Activated CD8-positive, alpha-beta T cell treated with anti-CD3 and anti-CD28 coated beads, Interleukin-2, amount 10 ng/mL, durations not matched to agents 7 days and 5 days (primary cell): ENCODE results near the gene LBHD1. TPM values are rescaled to one million over a fixed set of nuclear protein-coding genes. Genes with fewer than 3 reads are reported as not detected.

Experiments used
- ATAC-seq: fragments of 150-1000 bp; cut with Tn5 transposase; one replicate; pipeline ENCODE4 v1.10.0; 2021; ENCODE audit warnings: moderate library complexity
- CTCF ChIA-PET: fragments of 350-600 bp; sonication (Branson Sonifier 250); formaldehyde crosslinking; loops from one replicate; lab custom pipeline; 2021; ENCODE audit warnings: antibody characterized with exemption; lab: Charles Lee
- POLR2A ChIA-PET: fragments of 350-600 bp; sonication (Branson Sonifier 250); formaldehyde crosslinking; loops from one replicate; lab custom pipeline; 2021; ENCODE audit warnings: antibody characterized with exemption; lab: Charles Lee
- DNase-seq: peaks from one replicate; pipeline ENCODE4 v3.0.0-alpha.2; 2020
- H3K27ac Mint-ChIP-seq: one replicate; pipeline ENCODE4 v1.8.0; 2021; ENCODE audit warnings: mild to moderate bottlenecking, mixed read lengths
- H3K27me3 Mint-ChIP-seq: one replicate; pipeline ENCODE4 v1.8.0; 2021; ENCODE audit warnings: low read depth, mixed read lengths
- H3K36me3 Mint-ChIP-seq: one replicate; pipeline ENCODE4 v1.8.0; 2021; ENCODE audit warnings: low read depth, mixed read lengths
- H3K4me1 Mint-ChIP-seq: one replicate; pipeline ENCODE4 v1.8.0; 2021; ENCODE audit warnings: low read depth, mixed read lengths
- H3K4me3 Mint-ChIP-seq: one replicate; pipeline ENCODE4 v1.8.0; 2021; ENCODE audit warnings: mild to moderate bottlenecking, mixed read lengths
- H3K9me3 Mint-ChIP-seq: one replicate; pipeline ENCODE4 v1.8.0; 2022; ENCODE audit warnings: mixed read lengths; ENCODE audit not compliant: insufficient read depth
- total RNA-seq, 2 experiments: library from RNA; stranded (reverse); gene quantifications; one replicate each; pipeline ENCODE4 v1.2.3, GENCODE V29; 2021

Gene LBHD1
- 10 to 100 TPM; 22.3 to 25.0 TPM for total RNA-seq

DNA sequence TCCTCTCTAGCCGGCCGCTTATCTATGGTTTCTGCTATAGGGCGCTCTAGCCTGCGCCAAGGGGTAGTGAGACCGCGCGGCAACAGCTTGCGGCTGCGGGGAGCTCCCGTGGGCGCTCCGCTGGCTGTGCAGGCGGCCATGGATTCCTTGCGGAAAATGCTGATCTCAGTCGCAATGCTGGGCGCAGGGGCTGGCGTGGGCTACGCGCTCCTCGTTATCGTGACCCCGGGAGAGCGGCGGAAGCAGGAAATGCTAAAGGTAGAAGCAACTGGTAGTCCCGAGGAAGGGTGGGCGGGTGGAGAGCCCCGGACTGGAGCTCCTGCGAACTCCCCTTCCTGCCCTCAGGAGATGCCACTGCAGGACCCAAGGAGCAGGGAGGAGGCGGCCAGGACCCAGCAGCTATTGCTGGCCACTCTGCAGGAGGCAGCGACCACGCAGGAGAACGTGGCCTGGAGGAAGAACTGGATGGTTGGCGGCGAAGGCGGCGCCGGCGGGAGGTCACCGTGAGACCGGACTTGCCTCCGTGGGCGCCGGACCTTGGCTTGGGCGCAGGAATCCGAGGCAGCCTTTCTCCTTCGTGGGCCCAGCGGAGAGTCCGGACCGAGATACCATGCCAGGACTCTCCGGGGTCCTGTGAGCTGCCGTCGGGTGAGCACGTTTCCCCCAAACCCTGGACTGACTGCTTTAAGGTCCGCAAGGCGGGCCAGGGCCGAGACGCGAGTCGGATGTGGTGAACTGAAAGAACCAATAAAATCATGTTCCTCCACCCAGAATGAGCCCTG is at the start of gene LBHD1, which contains the start of gene UQCC3:
TSS of gene LBHD1 (minus strand) at position 660 of the 782 bp plus-strand sequence. CDS start 2,236 bp downstream, outside the sequence.
TSS of gene UQCC3 (plus strand) at position 66 of the 782 bp plus-strand sequence. CDS start at position 139, 73 bp downstream.
- Mint-ChIP-seq H3K4me1 (peaks cover 67% of the 10 kb centered on the region), H3K9me3 (no peaks in the 10 kb centered on the region), H3K27me3 (no peaks in the 10 kb centered on the region), H3K4me3 (peak within 1 kb of the TSS; percentile 99), H3K36me3 (peaks cover 61% of the 10 kb centered on the region), H3K27ac (peak within 1 kb of the TSS; percentile 99)
- ATAC-seq (peak; percentile 85), DNase-seq (peak; percentile 81)
- ChIA-PET CTCF (interaction anchor here (0.9 to 3.5 kb wide), 10 partner anchors 9 to 115 kb away, joined by 3 to 13 read pairs (median 6); partner anchors contain the start of genes EML3, LRRN4CL, TAF6L and TUT1), POLR2A (interaction anchor here (0.6 to 6.0 kb wide), 34 partner anchors 9 to 214 kb away, joined by 3 to 39 read pairs (median 5); partner anchors contain the start of genes B3GAT3, BSCL2, EEF1G and EML3)

DNA sequence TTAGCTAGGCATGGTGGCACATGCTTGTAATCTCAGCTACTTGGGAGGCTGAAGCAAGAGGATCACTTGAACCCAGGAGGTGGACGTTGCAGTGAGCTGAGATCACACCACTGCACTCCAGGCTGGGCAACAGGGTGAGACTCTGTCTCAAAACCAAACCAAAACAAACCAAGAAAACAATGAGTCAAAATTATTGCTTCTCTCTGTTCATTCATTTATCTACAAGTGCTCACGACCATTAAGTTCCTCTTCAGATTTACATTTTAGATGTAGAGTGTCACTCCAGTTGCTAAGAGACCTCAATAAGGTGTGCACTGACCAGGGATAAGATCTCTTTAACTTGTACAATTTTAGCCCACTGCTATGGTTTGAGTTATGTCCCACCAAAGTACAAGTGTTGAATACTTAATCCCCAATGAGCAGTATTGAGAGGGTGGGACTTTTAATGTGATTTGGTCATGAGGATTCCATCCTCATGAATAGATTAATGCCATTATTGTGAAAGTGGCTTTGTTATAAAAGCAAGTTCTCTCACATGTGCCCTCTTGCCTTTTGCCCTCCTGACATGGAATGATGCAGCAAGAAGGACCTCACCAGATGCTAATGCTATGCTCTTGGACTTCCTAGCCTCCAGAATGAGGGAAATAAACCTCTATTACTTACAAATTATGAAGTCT is 47.4 kb upstream of the LBHD1 start:
- no peak for DNase-seq
- Mint-ChIP-seq H3K36me3 (peaks cover 94% of the 10 kb centered on the region), H3K27ac (no peak overlapping the region), H3K4me1 (peaks cover 76% of the 10 kb centered on the region), H3K4me3 (no peak overlapping the region), H3K9me3 (no peaks in the 10 kb centered on the region), H3K27me3 (no peaks in the 10 kb centered on the region)
- CTCF ChIA-PET: interaction anchor here (1.0 kb wide), 1 partner anchor 11 kb away, joined by 3 read pairs; no protein-coding TSS in a partner anchor
- ATAC-seq: no peak
- POLR2A ChIA-PET: interaction anchor here (1.1 to 1.3 kb wide), 3 partner anchors 8 to 136 kb away, joined by 3 to 4 read pairs (median 3); partner anchors contain the start of gene HNRNPUL2

DNA sequence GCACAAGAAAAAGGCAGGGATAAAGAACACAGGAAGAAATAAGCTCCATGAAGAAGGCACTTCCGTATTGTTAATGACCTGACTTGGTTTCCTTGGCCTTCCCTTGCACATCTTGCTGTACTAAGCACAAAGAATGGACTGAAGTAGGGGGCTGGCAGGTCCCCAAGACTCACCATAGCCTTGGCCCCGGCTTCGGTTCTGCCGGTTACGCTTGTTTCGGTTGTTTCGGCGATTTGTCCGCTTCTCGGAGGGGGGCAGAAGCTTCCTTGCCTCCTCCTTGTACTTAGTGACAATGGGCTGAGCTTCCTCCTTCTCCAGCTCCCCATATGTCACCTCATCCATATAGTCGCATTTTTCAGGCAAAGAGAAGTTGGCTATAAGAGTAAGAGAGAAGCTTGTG is 44.7 kb upstream of the LBHD1 start:
- no peaks in the 10 kb centered on the region for H3K27me3 Mint-ChIP-seq
- ChIA-PET POLR2A (interaction anchor here (0.9 to 11.7 kb wide), 4 partner anchors 8 to 124 kb away, joined by 3 to 123 read pairs (median 4); partner anchors contain the start of genes C11orf98, CSKMT, HNRNPUL2 and TTC9C), CTCF (interaction anchor here (1.6 kb wide), 2 partner anchors 7 to 10 kb away, joined by 4 to 5 read pairs; partner anchors contain the start of gene HNRNPUL2)
- no peak for ATAC-seq
- H3K4me3 Mint-ChIP-seq: no peak overlapping the region
- H3K4me1 Mint-ChIP-seq: peaks cover 76% of the 10 kb centered on the region
- no peak for DNase-seq
- peaks cover 89% of the 10 kb centered on the region for H3K36me3 Mint-ChIP-seq
- no peaks in the 10 kb centered on the region for H3K9me3 Mint-ChIP-seq
- H3K27ac Mint-ChIP-seq: no peak overlapping the region

DNA sequence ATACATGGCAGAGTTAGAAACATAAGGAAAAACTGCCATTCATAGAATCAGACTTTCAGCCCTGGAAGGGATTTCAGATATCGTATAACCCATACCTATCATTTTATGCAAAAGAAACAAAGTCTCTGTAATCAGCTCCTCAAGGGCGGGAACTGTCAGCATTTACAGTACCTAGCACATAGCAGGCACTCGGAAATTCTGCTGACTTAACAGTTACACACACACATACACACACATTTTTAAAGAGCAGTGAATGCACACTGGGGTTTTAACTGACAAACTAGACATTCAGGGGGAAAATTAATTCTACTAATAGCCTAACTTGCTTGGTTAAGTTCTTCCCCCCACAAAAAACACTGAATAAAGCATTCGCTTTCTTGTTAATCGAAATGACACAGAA is 44.1 kb upstream of the LBHD1 start:
- no peaks in the 10 kb centered on the region for H3K9me3 Mint-ChIP-seq
- no peak overlapping the region for H3K4me3 Mint-ChIP-seq
- POLR2A ChIA-PET: interaction anchor here (0.9 to 11.7 kb wide), 3 partner anchors 10 to 125 kb away, joined by 3 to 123 read pairs (median 4); partner anchors contain the start of genes C11orf98, CSKMT, HNRNPUL2 and TTC9C
- DNase-seq (no peak), ATAC-seq (no peak)
- peaks cover 89% of the 10 kb centered on the region for H3K36me3 Mint-ChIP-seq
- H3K27me3 Mint-ChIP-seq: no peaks in the 10 kb centered on the region
- peak overlapping the region; percentile 40 for H3K27ac Mint-ChIP-seq
- H3K4me1 Mint-ChIP-seq: peaks cover 71% of the 10 kb centered on the region
- CTCF ChIA-PET: interaction anchor here (0.9 to 1.6 kb wide), 3 partner anchors 8 to 163 kb away, joined by 3 to 5 read pairs (median 4); partner anchors contain the start of gene HNRNPUL2

DNA sequence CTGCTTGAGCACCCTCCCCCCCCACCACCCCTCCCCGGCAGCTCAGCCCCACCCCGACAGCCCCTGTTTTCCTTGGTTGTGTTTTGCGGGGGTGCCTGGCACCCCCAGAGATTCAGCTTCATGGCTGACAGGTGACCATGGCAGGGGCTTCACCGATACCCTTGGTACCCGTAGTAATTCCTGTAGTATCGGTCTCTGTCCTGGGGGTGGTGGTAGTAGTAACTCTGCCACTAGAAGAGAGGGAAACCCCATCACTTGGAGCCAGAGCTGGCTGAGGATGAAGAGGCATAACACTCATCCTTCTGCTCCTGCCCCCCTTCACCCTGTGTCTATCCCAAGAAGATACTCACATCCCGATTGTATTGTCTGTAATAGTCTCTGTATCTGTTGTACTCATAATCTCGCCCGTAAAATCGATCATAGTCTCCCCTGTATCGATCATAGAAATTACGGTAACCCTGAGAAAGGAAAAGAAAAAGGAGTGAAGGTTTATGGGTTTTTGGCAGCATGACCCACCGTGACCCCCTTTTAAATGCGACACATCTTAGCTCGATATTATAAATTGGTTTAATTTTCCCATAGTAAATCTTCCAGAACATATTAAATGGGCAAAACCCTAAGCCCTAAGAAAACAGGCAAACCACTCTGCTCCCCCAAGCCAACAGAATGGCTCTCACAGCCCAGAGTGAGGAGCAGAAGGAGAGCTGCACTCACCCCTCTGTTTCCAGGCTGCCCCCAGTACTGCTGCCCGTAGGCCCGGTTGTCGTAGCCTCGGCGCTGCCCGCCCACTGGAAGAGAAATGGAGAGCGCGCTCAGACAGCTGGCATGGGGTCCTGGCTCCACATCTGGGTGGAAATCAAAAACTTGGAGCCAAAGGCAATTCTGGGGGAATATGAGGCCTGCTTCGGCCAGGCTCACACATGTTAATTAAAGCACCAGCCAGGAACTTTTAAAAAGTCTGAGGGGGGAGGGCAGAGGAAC is 43.4 kb upstream of the LBHD1 start:
- CTCF ChIA-PET: interaction anchor here (0.9 to 1.6 kb wide), 3 partner anchors 9 to 163 kb away, joined by 3 to 4 read pairs (median 3); partner anchors contain the start of gene HNRNPUL2
- POLR2A ChIA-PET: interaction anchor here (0.9 to 11.7 kb wide), 3 partner anchors 11 to 51 kb away, joined by 3 to 123 read pairs (median 3); partner anchors contain the start of genes C11orf98, HNRNPUL2 and TTC9C
- Mint-ChIP-seq H3K36me3 (peaks cover 88% of the 10 kb centered on the region), H3K4me3 (no peak overlapping the region), H3K9me3 (no peaks in the 10 kb centered on the region), H3K27ac (peak overlapping the region; percentile 78), H3K27me3 (no peaks in the 10 kb centered on the region), H3K4me1 (peaks cover 70% of the 10 kb centered on the region)
- ATAC-seq (no peak), DNase-seq (no peak)

DNA sequence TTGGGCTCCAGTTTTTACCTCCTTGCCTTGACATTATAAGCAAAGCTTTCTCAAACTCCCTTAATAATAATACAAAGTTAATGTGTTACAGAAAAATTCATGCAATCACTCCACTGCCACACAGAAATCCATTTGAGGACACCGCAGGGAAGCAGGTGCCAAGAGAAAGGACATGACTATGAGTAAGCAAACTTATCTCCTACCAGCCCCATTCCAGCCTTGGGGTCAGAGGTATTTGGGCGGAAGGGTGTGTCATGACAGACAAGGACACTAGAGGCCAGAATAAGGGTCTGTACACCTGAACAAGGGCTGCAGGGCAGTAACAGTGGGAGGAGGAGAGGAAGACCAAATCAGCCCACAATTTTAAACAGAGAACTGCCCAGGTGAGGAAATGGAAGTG is 41.3 kb upstream of the LBHD1 start:
- ChIA-PET POLR2A (interaction anchor here (1.1 to 11.7 kb wide), 4 partner anchors 13 to 142 kb away, joined by 3 to 123 read pairs (median 6); partner anchors contain the start of genes GANAB, HNRNPUL2 and TTC9C), CTCF (interaction anchor here (0.9 to 1.1 kb wide), 2 partner anchors 24 to 33 kb away, joined by 3 to 5 read pairs; no protein-coding TSS in a partner anchor)
- ATAC-seq: no peak
- H3K4me3 Mint-ChIP-seq: peak overlapping the region; percentile 39
- H3K36me3 Mint-ChIP-seq: peaks cover 79% of the 10 kb centered on the region
- peaks cover 77% of the 10 kb centered on the region for H3K4me1 Mint-ChIP-seq
- peak overlapping the region; percentile 79 for H3K27ac Mint-ChIP-seq
- no peaks in the 10 kb centered on the region for H3K27me3 Mint-ChIP-seq
- DNase-seq: no peak
- no peaks in the 10 kb centered on the region for H3K9me3 Mint-ChIP-seq

DNA sequence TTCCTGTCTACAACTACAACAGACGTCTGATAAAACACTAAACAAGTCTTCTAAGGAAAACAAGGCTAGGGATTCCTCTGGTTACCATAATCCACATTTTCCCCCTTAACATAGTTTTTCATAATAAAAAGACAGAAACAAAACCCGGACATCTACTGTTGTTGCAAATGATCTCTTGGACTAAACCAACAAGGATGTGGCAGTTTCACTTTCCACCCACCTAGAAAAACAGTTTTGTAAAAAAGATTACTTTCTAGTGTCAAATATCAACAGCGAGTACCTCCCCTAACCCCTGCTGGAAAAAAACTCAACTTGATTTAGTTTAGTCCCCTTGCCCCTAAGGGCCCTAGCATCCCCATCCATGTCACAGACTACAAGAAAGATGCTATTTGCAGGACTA is 40.8 kb upstream of the LBHD1 start:
- H3K9me3 Mint-ChIP-seq: no peaks in the 10 kb centered on the region
- DNase-seq (no peak), ATAC-seq (no peak)
- H3K4me1 Mint-ChIP-seq: peaks cover 77% of the 10 kb centered on the region
- peaks cover 76% of the 10 kb centered on the region for H3K36me3 Mint-ChIP-seq
- no peaks in the 10 kb centered on the region for H3K27me3 Mint-ChIP-seq
- POLR2A ChIA-PET: interaction anchor here (1.1 to 11.7 kb wide), 4 partner anchors 13 to 143 kb away, joined by 3 to 123 read pairs (median 6); partner anchors contain the start of genes GANAB, HNRNPUL2 and TTC9C
- CTCF ChIA-PET: interaction anchor here (1.0 to 1.2 kb wide), 2 partner anchors 122 to 145 kb away, joined by 3 to 4 read pairs; partner anchors contain the start of gene TUT1
- peak overlapping the region; percentile 39 for H3K4me3 Mint-ChIP-seq
- peak overlapping the region; percentile 79 for H3K27ac Mint-ChIP-seq

DNA sequence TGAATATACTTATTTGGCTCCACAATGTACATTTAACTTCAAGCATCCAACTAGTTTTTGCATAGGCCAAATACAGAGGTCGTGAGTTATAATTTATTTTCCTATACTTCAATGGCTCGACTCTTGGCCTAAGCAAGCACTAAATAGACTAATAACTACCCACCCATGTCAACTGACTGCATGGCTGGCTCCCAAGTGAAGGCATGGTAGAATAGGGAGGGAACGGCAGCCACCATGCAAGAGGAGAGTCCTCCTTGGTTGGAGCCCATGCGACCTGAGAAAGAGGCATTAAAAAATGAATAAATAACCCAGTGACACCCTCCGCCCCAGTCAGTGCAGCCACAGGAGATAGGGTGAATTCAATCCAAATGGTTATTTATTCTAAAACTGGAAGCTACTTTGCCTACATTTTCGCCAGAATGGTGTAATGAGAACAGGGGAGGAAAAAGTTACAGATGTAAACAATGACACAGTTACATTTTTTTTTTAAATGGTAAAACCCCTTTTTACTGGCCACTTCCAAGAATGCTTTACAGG is 40.3 kb upstream of the LBHD1 start:
- CTCF ChIA-PET: interaction anchor here (1.0 to 1.2 kb wide), 2 partner anchors 121 to 145 kb away, joined by 3 to 4 read pairs; partner anchors contain the start of gene TUT1
- DNase-seq (no peak), ATAC-seq (no peak)
- H3K9me3 Mint-ChIP-seq: no peaks in the 10 kb centered on the region
- POLR2A ChIA-PET: interaction anchor here (0.6 to 11.7 kb wide), 5 partner anchors 14 to 143 kb away, joined by 3 to 123 read pairs (median 4); partner anchors contain the start of genes GANAB, HNRNPUL2 and TTC9C
- peaks cover 72% of the 10 kb centered on the region for H3K36me3 Mint-ChIP-seq
- no peaks in the 10 kb centered on the region for H3K27me3 Mint-ChIP-seq
- H3K27ac Mint-ChIP-seq: peak overlapping the region; percentile 79
- peaks cover 78% of the 10 kb centered on the region for H3K4me1 Mint-ChIP-seq
- H3K4me3 Mint-ChIP-seq: peak overlapping the region; percentile 3

DNA sequence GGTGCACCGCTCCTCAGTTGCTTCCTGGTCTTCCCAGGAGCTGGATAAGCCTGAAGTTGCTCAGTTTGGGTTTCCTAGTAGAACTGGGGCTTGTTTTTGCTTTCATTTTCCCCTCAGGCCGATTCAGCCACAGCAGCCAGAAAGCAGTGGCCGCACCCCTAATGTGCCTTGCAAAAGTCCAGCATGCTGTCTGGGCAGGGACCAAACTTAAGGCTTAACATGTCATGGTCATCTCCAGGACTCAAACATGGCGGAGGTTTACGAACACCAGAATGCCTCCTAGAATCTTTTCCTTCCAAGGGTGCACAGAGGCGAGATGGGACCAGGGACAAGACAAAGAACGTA is 37.9 kb upstream of the LBHD1 start:
- H3K36me3 Mint-ChIP-seq: peaks cover 60% of the 10 kb centered on the region
- H3K27me3 Mint-ChIP-seq: no peaks in the 10 kb centered on the region
- peak overlapping the region; percentile 95 for H3K27ac Mint-ChIP-seq
- H3K4me1 Mint-ChIP-seq: peaks cover 77% of the 10 kb centered on the region
- H3K9me3 Mint-ChIP-seq: no peaks in the 10 kb centered on the region
- POLR2A ChIA-PET: interaction anchor here (0.6 to 11.7 kb wide), 19 partner anchors 8 to 172 kb away, joined by 3 to 123 read pairs (median 5); partner anchors contain the start of genes C11orf98, CSKMT, HNRNPUL2 and LBHD1
- ATAC-seq: no peak
- peak; percentile 59 for DNase-seq
- CTCF ChIA-PET: interaction anchor here (1.0 to 3.6 kb wide), 5 partner anchors 17 to 285 kb away, joined by 4 to 15 read pairs (median 5); partner anchors contain the start of gene HNRNPUL2
- H3K4me3 Mint-ChIP-seq: peak overlapping the region; percentile 85
